HG02981 (cell line): ENCODE results near the gene TTF2.
"Not testable (repeated sequence)": the region's sequence is repeated elsewhere in the genome, so short reads cannot be mapped to it uniquely, and the experiment has no call there.

Source experiments
- ATAC-seq: cut with Tn5 transposase; IDR thresholded peaks from one replicate; pipeline ENCODE4 v1.9.1; 2021; ENCODE audit warnings: mild to moderate bottlenecking, moderate library complexity; ENCODE audit not compliant: unreplicated experiment

The TTF2 gene

DNA sequence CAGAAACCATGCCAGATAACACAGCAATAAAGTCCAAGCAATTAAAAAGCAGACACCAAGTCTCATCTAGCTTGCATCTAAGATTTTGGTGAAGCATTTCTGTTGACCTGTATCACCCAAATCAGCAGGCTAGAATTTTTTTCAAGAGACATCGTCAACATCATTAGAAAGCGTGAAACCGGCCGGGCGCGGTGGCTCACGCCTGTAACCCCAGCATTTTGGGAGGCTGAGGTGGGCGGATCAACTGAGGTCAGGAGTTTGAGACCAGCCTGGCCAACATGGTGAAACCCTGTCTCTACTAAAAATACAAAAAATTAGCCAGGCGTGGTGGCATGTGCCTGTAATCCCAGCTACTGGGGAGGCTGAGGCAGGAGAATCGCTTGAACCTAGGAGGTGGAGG lies 59.0 kb downstream of the TTF2 start:
- not testable (repeated sequence) for ATAC-seq

DNA sequence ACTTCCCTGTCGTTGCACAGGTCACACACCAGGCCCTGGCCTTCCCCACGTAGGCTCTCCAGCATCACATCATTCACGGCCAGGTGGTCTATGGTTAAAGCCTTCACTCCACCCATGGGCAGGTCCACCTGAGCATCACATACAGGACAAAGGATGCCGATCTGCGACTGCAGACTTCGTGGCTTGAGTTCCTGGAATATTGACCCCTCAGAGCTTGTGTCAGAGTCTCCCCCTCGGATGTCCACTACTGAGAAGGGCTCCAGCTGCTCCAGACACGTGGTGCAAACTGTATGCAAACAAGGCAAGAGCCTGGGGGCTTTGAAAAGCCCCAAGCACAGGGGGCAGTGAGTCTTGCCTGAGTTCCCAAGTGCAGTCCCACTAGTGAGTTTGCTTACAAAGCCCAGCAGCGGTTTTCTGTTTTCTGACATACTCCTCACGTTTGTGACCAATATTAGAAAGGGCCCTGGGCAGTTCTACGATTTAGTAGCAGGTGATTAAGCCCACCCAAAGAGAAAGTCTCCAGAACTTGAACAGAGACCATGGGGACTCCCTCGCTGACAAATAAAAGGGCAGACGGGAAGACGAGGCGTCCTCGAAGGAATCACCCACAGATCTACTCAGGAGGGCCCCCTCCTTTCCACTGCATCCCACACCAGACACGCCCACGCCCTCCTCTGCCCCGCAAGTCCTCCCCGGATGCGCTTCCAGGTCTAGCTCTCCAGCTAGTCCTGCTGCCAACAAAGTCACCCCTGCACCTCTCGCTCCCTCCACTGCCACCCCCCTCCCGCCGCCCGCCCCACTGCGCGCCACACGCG lies 60.9 kb downstream of the TTF2 start:
- no peak for ATAC-seq

DNA sequence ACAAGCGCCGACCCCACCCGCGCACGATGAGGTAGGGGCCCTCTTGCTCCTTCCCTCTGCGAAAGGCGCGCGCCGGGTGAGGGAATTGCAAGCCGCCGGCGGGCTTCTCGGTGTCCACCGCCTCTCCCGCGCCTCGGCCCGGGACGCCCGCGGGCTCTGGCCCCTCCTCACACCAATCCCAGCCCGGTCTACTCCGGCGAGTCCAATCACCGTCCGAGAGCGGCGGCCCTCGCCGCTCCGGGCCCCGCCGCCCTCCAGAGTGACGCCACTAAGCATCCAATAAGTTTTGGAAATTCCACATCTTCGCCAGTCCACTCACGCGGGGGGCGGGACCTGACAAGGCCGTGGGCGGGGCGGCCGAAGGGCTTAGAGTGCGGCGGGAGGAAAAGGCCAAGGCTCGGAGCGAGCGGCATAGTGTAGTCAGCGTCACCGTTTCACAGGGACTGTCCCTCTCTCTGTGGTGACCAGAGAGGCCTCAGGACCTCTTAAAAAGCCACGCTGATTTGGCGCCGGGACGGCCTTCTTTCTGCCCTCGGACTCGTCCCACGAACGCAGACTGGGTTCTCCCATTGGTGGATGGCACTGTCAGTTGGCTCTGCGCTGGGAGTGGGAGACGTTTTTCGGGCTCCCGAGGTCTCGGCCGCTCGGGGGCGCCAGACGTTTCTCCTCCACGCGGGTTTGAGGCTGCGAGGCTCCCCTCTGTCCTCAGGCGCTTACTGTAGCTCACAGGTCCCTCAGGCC lies 61.6 kb downstream of the TTF2 start, which contains the start of gene TRIM45:
Gene TRIM45, minus strand, starts transcription at position 161 of the 741 bp plus-strand sequence. CDS start 548 bp downstream, outside the sequence.
- ATAC-seq = peak; percentile 87

DNA sequence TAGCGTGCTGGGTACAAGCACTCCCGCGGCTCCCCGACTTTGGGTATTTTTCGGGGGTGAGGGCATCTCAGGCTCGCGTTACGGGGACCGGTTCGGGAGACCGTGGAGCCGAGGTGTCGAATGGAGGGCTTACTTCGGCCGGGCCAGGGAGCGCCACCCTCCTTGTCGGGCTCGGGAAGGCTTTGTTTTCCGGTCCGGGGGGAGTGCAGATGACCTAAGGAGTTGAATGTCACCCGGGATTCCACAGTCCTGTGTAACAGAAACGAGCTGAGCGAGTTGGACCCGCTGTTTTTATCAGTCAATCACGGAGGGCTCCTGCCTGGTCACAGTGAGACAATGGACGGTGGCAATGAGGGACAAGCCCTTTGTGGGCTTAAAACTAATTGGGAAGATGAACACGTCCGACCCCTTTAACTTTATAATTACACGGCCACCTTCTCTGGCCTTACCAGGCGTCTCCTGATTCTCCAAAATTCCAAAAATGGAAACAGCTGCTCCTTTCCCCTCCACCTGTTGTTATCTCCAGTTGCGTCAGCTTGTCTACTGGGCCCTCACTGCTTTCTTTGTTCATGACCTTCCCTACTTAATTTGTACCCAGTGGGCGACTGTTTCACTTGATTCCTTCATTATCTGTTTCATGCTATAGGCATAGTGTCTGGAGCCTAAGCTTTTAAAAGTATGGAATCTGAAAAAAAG lies 62.4 kb downstream of the TTF2 start:
- no peak for ATAC-seq

DNA sequence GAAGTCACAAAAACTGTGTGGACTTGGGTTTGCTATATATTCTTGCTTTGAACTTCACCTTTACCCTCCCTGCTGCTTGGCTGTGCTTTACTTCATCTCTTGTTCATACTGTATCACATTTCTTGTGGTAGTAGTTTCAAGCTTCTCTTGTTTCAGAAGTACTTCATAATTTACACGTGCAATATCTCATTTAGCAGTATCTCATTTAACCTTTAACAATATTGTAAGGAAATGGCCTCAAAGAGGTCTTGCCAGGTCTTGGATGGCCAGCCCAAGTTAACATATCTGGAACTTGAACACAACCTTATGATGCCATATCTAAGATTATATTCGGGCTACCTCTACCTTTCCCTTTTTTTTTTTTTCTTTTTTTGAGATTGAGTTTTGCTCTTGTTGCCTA lies 63.1 kb downstream of the TTF2 start:
- ATAC-seq = no peak

DNA sequence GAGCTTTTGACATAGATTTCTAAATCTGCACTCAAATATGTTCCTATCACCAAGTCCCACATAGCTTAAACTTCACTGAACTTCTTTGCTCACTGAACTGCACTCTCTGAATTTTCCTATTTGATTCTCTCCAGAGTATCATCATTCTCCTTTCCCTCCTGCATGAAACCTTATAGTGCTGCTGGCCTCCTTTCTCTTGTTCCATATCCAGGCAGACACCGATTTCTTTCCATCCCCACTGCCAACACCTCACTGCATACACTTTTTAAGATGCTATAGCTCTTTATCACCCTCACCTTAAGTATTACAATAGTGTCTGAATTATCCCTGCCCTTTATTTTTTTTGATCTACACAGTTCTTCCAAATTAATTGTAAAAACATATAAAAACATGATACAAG lies 64.5 kb downstream of the TTF2 start:
- no peak for ATAC-seq

DNA sequence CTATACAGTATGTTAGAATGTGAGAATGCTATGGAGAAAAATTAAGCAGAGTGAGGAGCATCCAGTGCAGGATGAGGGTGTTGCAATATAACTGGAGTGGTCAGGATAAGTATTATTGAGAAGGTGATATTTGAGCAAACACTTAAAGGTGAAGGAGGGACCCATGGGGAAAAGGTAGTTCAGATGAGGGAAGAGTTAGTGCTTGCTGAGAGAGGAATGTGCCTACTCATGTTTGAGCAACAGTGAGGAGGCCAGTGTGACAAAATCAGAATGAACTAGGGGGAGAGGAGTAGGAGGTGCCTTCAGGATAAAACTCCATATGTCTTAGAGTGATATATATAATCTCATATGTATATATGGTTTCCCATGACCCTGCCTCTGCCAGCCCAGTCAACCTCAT lies 67.7 kb downstream of the TTF2 start:
- no peak for ATAC-seq

DNA sequence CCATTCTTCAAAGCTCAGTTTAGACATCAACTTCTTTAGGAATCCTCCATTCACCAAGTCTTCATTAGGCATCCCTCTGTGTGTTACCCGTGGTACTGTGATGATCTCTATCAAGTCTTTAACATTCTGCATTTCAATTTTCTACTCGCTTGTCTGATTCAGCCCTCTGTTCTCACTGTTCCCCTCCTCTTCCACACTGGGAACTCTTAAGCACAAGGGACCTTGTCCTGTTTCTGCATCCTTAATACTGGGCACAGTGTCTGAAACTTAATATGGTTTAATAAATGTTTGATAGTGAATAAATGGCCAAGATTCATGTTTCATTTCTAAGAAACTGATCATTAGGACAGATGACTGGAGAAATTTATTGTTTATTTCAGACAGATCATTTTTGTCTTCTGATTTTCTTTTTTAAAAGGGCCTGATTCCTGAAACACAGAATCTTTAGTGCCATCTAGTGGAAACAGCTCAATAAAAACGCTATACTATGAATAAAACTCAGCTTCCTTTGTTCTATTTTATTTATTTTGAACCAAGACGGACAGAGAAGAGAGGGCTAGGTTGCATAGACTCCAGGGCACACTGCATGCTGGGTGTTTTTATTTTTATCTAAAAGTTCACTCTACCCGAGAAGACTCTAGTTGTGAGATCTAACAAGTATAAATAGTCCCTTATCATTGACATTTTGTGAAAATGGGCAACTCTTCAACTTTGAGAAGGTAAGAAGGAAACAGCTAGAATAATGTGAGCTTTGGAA lies 68.4 kb downstream of the TTF2 start:
- ATAC-seq = no peak

DNA sequence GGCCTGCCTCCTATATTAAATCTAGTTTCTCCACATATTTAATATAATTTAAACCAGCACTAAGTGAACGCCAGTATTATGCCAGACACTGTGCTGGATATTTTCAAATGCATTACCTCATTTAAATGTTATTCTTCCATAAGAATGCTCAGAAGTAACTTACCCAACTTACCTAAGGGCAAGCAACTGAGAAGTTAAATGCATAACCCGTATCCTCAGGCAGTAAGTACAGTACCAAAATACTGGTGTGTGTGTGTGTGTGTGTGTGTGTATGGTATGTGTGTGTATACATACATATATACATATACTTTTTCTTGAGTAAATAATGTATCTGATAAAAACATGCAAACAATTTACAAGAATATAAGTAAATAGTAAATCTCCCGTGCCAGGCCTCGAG lies 70.4 kb downstream of the TTF2 start:
- no peak for ATAC-seq

DNA sequence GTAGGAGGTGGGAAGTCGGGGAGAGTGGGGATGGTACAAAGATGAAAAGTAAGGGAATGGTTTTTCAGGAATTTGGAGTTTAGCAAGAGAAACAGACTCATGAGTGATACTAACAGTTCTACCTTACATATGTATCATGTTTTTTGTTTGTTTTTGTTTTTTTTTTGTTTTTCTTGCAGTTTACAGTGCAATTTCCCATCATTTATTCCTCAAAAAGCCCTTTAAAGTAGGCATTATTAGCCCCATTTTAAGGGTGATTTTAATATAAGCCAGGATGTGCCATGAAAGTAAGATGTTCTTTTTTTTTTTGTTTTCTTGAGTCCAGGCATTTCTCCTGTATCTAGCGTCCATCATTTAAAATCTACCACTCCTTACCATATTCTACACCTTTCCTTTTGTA lies 75.2 kb downstream of the TTF2 start:
- no peak for ATAC-seq

DNA sequence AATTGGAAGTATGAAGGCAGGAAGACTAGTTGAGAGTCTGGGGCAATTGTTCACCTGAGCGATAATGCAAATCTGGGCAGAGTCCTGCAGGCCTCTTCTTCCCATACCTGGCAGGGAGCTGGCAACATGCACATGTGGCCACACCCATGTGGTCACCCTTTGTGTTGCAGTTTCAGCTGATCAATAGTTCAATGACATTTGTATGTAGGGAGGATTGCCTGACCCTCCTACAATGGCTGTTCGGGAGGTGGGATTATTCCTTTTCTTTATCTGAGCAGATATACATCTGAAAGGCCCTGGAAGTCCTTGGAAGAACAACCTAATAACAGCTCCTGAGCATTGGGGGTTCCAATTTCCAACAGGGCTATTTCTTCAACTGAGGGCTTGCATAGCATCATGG lies 76.6 kb downstream of the TTF2 start:
- no peak for ATAC-seq

DNA sequence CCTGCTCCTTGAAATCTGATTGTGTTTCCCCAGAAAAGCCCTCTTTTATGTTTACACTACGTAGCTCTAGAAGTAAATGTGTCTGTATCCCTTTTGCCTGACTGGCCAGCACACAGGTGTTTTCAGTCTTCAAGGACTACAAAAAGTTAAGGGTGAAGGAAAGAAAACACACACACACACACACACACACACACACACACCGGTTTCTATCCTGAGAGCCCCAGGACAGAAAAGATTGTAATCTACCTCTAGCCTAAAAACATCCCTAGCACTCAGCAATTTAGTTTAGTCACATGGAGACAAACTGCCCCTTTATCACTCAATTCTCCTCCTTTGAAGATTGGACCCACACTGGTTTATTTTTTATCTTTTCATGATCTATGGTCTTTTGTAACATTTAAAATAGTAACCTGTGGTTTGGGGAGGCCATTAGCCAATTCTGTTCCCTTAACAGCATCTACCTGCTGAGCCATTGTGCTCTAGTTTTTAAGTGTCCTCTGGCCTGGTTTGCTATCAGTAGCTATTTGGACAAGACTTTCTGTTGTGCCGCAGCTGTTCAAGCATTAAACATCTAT lies 77.2 kb downstream of the TTF2 start:
- no peak for ATAC-seq

DNA sequence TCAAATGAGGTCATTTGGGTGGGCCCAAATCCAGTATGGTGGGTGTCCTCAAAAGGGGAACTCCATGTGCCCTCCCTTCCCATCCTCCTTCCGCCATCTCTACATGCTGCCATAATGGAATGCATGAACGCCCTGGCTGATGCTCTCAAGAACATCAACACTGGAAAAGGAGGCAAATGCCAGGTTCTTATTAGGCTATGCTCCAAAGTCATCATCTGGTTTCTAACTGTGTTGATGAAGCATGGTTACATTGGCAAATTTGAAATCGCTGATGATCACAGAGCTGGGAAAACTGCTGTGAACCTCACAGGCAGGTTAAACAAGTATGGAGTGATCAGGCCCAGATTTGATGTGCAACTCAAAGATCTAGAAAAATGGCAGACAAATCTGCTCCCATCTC lies 78.0 kb downstream of the TTF2 start:
- ATAC-seq = no peak

DNA sequence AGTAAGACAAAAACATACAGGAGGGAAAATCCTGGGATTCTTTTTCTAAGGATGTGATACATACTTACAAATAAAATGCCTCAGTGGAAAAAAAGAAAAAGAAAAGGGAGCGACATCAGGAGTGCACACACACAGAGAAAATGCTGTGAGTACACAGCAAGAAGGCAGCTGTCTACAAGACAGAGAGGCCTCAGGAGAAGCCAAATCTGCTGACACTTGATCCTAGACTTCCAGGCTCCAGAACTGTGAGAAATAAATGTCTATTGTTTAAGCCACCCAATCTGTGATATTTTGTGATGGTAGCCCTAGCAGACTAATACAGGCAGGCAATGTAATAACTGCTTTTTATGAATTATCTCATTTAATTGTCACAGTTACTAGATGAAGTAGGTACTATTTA lies 78.4 kb downstream of the TTF2 start:
- ATAC-seq = no peak

DNA sequence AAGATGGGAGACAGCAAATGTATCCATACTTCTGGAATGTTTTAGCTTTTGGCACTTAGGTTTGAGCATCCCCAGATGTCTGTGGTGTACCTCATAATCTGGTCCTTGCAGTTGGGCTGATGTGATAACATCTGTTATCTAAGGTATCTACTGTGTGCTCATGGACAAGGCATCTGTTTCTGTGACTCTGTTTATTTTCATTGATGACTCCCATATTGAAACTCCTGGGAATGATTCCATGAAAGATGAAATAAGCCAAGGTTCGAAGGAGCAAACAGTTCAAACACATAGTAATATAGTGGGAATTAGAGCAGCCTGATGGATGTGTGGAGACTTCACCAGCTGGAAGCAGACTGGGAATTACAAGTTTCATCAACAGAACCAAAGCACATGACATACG lies 82.1 kb downstream of the TTF2 start:
- no peak for ATAC-seq

DNA sequence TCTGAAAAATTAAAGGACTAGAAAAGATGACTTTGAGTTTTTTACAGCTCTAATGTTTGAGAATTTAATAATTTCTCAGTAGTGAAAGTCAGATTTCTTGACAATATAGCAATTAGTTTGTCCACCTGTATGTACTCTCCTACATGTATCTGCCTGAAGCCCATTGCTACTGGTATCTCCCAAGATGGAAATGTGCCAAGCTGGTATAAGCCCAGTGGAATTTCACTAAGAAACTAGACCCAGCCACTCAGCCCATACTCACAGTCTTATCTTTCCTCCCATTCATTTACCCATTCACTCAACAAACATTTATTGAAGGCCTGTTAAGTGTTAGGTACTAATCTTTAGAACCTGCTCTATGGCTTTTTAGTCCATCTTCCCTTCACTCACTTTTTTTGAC lies 83.0 kb downstream of the TTF2 start:
- ATAC-seq = no peak

DNA sequence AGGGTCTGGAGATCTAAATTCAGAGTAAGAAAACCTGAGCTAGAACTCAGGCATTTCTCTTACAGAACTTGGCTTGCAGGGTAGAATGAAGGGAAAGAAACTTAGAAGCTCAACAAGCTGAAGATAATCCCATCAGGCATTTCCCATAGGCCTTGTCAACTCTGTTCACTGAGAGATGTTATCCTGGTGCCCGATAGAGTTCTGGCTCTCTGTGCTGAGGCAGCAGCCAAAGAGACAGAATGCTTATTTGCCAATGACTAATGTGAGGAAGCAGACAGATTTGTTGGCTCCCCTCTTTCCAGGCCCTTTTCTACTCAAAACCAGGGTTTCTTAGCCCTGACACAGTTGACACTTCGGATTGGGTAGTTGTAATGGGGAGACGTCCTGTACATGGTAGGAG lies 83.7 kb downstream of the TTF2 start:
- no peak for ATAC-seq

DNA sequence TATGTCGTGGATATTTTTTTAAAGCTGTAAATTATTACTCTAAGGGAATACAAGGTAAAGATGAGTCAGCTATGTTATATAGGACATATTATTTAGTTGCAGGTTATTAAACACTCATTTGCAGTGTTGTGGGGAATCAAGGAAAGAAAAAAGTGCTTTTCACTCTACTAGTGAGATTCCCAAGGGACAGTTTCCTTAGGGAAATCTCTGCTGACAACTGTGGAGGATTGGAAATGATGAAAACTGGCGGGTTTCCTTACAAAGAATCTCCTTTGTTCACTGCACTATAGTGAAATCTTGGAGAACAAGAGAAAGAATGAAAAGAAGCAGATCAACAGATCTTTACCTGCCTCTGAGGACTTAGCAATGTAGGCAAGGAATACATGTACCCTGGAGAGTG lies 85.9 kb downstream of the TTF2 start:
- no peak for ATAC-seq

DNA sequence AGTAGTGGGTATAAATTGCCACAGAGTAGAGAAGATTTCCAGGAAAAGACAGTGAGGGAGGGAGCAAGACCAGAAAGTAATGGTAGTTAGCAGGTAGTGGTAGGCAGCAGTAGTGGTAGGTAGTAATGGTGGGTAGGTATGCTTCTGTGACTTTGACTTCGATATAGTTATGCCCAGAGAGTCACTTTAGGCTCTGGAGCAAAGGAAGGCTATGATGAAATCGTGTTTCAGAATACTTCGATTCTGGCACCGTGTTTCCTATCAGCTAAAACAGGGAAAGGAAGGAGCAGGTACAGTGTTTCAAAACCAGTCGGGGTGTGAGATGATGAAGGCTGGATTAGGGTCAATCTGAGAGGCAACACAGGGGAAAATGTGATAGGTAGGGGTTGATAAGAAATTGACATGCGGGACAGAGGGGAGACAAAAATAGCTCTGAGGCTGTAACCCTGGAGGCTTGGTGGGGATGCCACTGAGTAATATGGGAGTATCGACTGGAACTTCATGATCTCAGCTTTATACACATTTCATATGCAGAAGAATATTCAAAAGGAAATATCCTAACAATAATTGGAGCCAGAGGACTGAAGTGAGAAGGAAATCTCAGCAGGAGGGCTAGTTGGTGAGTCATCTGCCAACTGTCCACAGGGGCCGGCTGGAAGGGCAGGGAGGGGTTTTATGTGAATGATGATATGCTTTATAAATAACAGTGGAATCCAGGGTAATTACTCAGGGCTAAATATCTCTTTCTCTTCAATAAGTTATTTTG lies 86.6 kb downstream of the TTF2 start:
- no peak for ATAC-seq

DNA sequence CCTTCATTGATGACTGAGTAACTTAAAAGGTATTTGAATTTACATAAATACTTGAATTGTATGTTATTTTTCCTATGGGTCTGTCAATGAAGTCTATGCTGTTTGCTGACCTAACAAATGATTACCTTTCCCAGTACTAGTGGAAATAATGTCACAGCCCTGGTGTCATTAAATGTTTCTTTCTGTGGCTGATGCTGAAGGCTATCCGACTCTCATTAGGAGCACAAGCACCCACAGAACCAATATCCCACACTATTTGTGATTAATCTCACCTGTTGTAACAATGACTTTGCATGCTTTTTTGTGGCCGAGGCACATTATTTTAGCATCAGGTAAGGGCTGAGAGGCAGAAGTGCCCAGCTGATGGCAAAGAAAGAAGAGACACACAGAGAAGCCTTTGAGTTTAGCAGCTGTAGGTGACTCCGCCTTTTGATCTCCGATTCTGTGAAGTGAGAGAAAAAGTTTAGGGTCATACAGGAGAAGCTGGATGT lies 87.3 kb downstream of the TTF2 start:
- no peak for ATAC-seq
